Calu3 (cell line): ENCODE results near the gene GIMAP8. TPM values are rescaled to one million over a fixed set of nuclear protein-coding genes. Genes with fewer than 3 reads are reported as not detected.

ENCODE experiments used
- BruUV-seq: library from RNA; stranded (reverse); fragments of 400-500 nt; replicated peaks from 2 replicates; lab custom pipeline; 2021; lab: Mats Ljungman, UMichigan
- CTCF ChIA-PET: fragments of 300-600 bp; sonication (Branson Sonifier 250); formaldehyde crosslinking; loops from one replicate; lab custom pipeline; 2022; ENCODE audit warnings: antibody characterized with exemption; lab: Charles Lee
- DNase-seq: peaks from one replicate; pipeline ENCODE4 v3.0.0; 2022
- H3K27ac Mint-ChIP-seq: one replicate; pipeline ENCODE4 v1.8.0; 2022; ENCODE audit warnings: mixed read lengths; ENCODE audit not compliant: unreplicated experiment
- H3K27me3 Mint-ChIP-seq: one replicate; pipeline ENCODE4 v1.8.0; 2022; ENCODE audit warnings: mixed read lengths; ENCODE audit not compliant: unreplicated experiment
- H3K36me3 Mint-ChIP-seq: one replicate; pipeline ENCODE4 v1.8.0; 2022; ENCODE audit warnings: mild to moderate bottlenecking, moderate library complexity, mixed read lengths; ENCODE audit not compliant: insufficient read depth, unreplicated experiment
- H3K4me1 Mint-ChIP-seq: one replicate; pipeline ENCODE4 v1.8.0; 2022; ENCODE audit warnings: mild to moderate bottlenecking, low read depth, mixed read lengths; ENCODE audit not compliant: unreplicated experiment
- H3K4me3 Mint-ChIP-seq: one replicate; pipeline ENCODE4 v1.8.0; 2022; ENCODE audit warnings: mild to moderate bottlenecking, low read depth, moderate library complexity, mixed read lengths; ENCODE audit not compliant: unreplicated experiment
- H3K9me3 Mint-ChIP-seq: one replicate; pipeline ENCODE4 v1.8.0; 2022; ENCODE audit warnings: low read depth, mixed read lengths; ENCODE audit not compliant: unreplicated experiment
- CTCF ChIP-seq: fragments of 200-600 bp; IDR thresholded peaks from one replicate; pipeline ENCODE4 v1.8.0; 2022; ENCODE audit warnings: antibody characterized with exemption; ENCODE audit not compliant: unreplicated experiment
- intact Hi-C: fragments of 100-400 bp; cut with micrococcal nuclease; formaldehyde crosslinking; loops from one replicate; pipeline ENCODE4 v1.10.0; 2022; ENCODE audit not compliant: unreplicated experiment
- total RNA-seq: library from RNA; stranded (reverse); gene quantifications from 2 replicates; pipeline ENCODE4 v1.2.3, GENCODE V29; 2022

GIMAP8 gene
- total RNA-seq, 1 experiment from 2014 or later, result not detected

- Mint-ChIP-seq H3K4me3 (no peak overlapping the region), H3K4me1 (peaks cover 8% of the 10 kb centered on the region), H3K36me3 (peaks cover 4% of the 10 kb centered on the region), H3K9me3 (peaks cover 7% of the 10 kb centered on the region), H3K27me3 (peaks cover 35% of the 10 kb centered on the region), H3K27ac (no peak overlapping the region)
- CTCF ChIA-PET, result interaction anchor here (0.6 kb wide), 1 partner anchor 1311 kb away, joined by 3 read pairs; no protein-coding TSS in a partner anchor
- TF ChIP-seq CTCF, result no peak
- intact Hi-C loops, result loop anchor here (5.0 kb wide), 1 partner anchor 431 kb away; no protein-coding TSS in a partner anchor
- no TSS peak for BruUV-seq
- DNase-seq, result no peak
These were observed 4.0 kb upstream of the GIMAP8 start for GRCh38 chr7:150446288-150446938.

GRCh38 chr7:150447966-150448788 lies 2.3 kb upstream of the GIMAP8 start:
- TF ChIP-seq CTCF, result no peak
- no TSS peak for BruUV-seq
- no peak for DNase-seq
- Mint-ChIP-seq H3K4me3 (no peak overlapping the region), H3K27me3 (peaks cover 53% of the 10 kb centered on the region), H3K27ac (no peak overlapping the region), H3K4me1 (peaks cover 8% of the 10 kb centered on the region), H3K9me3 (no peaks in the 10 kb centered on the region), H3K36me3 (no peaks in the 10 kb centered on the region)
- CTCF ChIA-PET, result interaction anchor here (0.9 to 1.4 kb wide), 3 partner anchors 285 to 307 kb away, joined by 3 to 6 read pairs (median 5); no protein-coding TSS in a partner anchor
- intact Hi-C loops, result loop anchor here (1.0 to 5.0 kb wide), 2 partner anchors 306 to 429 kb away; no protein-coding TSS in a partner anchor

DNA sequence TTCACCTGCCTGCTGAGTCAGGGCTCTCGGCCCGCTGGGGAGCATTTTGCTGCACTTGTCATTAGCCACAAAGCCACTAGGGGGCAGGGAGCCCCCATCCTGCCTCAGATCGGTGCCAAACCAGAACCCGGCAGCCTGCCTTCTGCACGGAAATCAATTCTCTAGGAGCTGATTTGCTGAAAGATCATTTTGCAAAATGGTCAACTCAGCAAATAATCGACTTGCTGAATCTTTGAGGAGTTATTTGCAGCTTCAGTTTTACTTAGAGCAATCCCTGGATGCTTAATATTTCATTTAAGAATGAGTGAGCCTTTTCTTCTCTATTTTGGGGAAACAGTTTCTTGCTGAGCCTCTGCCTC lies 1.7 kb upstream of the GIMAP8 start:
- Mint-ChIP-seq H3K9me3 (no peaks in the 10 kb centered on the region), H3K36me3 (no peaks in the 10 kb centered on the region), H3K27me3 (peaks cover 58% of the 10 kb centered on the region), H3K27ac (no peak overlapping the region), H3K4me1 (peaks cover 8% of the 10 kb centered on the region), H3K4me3 (no peak overlapping the region)
- DNase-seq, result peak; percentile 85
- peak; percentile 87 for TF ChIP-seq CTCF
- CTCF ChIA-PET, result interaction anchor here (0.9 to 1.4 kb wide), 3 partner anchors 284 to 307 kb away, joined by 3 to 6 read pairs (median 5); no protein-coding TSS in a partner anchor
- intact Hi-C loops, result loop anchor here (1.0 to 5.0 kb wide), 2 partner anchors 306 to 429 kb away; no protein-coding TSS in a partner anchor
- no TSS peak for BruUV-seq

DNA sequence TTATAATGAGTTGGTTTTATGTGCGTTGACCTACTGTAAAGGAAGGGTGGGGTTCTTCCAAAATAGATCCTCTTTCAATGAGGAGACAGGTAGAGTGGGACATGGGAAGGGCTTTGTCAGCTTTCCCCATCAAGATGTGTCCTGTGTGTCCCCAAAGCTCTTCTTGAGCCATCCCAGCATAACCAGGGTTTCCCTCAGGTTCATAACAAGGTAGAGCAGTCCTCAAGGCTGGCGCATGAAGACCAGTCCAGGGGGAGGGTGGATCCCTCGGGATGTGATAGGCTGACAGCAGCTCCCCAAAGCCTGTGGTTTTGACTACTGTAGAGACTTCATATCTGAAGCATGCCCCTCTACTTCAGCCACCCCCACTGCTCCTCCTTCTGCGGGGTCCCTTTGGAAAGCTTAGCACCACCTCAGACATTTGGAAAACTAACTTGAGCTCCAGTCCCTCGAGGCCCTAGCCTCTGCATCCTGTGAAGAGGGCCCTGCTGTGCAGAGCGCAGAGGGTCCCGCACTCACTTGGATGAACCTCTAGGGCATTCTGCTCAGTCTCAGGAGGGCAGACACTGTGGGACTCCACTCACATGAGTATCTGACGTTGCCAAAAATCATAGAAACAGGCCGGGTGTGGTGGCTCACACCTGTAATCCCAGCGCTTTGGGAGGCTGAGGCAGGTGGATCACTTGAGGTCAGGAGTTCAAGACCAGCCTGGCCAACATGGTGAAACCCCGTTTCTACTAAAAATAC lies 1.1 kb upstream of the GIMAP8 start:
- no peaks in the 10 kb centered on the region for H3K36me3 Mint-ChIP-seq
- BruUV-seq, result no TSS peak
- H3K27ac Mint-ChIP-seq, result no peak overlapping the region
- peaks cover 65% of the 10 kb centered on the region for H3K27me3 Mint-ChIP-seq
- H3K4me1 Mint-ChIP-seq, result peaks cover 8% of the 10 kb centered on the region
- H3K4me3 Mint-ChIP-seq, result no peak overlapping the region
- H3K9me3 Mint-ChIP-seq, result no peaks in the 10 kb centered on the region
- DNase-seq, result no peak
- TF ChIP-seq CTCF, result no peak
- CTCF ChIA-PET, result interaction anchor here (0.9 to 1.4 kb wide), 3 partner anchors 283 to 306 kb away, joined by 3 to 6 read pairs (median 5); no protein-coding TSS in a partner anchor
- intact Hi-C loops, result loop anchor here (5.0 kb wide), 1 partner anchor 428 kb away; no protein-coding TSS in a partner anchor
